ENCODE measurements around the gene SEMA3F. TPM values are rescaled to one million over a fixed set of nuclear protein-coding genes. Genes with fewer than 3 reads are reported as not detected.

Gene SEMA3F
- total and polyA plus RNA-seq, 2 of the 4 experiments (the other 2 are of a cell fraction): 7.3 to 23.3 TPM

DNA sequence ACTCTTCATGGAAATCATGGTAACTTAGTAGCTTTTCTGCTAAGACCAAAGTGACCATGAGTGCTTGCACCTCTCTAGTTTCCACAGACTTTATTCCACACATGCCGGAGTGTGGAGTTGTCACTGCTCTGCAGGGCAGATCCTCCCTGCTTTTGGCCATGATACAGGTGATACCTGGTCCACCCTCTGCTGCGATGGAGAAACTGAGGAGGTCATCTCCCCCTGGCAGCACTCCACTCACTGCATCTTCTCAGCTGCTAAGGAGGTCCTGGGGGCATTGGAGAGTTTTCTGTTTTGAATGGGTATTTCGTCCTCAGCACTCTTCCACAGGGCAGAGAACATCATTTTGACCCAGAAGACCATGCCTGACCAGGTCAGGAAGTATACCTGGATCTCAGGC lies 35.3 kb upstream of the SEMA3F start:
- Histone ChIP-seq H2BK15ac (ENCODE audit: low read depth, low read length) (no peak overlapping the region), H2BK20ac (ENCODE audit: low read depth, low read length) (no peak overlapping the region), H3K4ac (ENCODE audit: low read depth, low read length) (no peak overlapping the region), H4K20me1 (ENCODE audit: insufficient read depth, low read length) (peaks cover 56% of the 10 kb centered on the region), H2AFZ (replicated peaks; ENCODE audit: low read length, poor library complexity) (no peak overlapping the region), H3K4me2 (ENCODE audit: low read depth, low read length) (no peak overlapping the region), H2AK9ac (replicated peaks; ENCODE audit: low read depth, low read length, poor library complexity) (no peak overlapping the region), H3K9me3 (ENCODE audit: control insufficient read depth, insufficient read depth, low read length) (no peaks in the 10 kb centered on the region), H3K9ac (ENCODE audit: low read depth, low read length) (no peak overlapping the region), H2BK120ac (ENCODE audit: low read depth, low read length) (no peak overlapping the region), H4K8ac (ENCODE audit: low read depth in 2 of 2, low read length in 2 of 2) (no peak overlapping the region), H2BK5ac (ENCODE audit: low read depth, low read length, poor library complexity, severe bottlenecking) (no peak overlapping the region), H3K79me1 (ENCODE audit: low read depth in 1 of 2, low read length in 2 of 2) (peaks cover 0 to 25% of the 10 kb centered on the region in 2 experiments; a peak in 2 of 4 replicates), H3K4me3 (ENCODE audit: insufficient read depth, low read depth, low read length) (no peak overlapping the region), H3K18ac (ENCODE audit: low read depth, low read length) (no peak overlapping the region), H3K14ac (replicated peaks; ENCODE audit: low read depth, low read length) (no peak overlapping the region), H3K27ac (ENCODE audit: insufficient read depth, low read length) (no peak overlapping the region), H2AK5ac (ENCODE audit: low read depth, low read length) (no peak overlapping the region), H4K5ac (ENCODE audit: low read depth, low read length) (no peak overlapping the region), H3K27me3 (ENCODE audit: control insufficient read depth, insufficient read depth, low read length) (no peaks in the 10 kb centered on the region), H3K36me3 (ENCODE audit: control insufficient read depth, insufficient read depth, low read length) (peaks cover 55% of the 10 kb centered on the region), H3K56ac (ENCODE audit: extremely low read depth, insufficient read depth, low read length) (no peak overlapping the region), H3K4me1 (ENCODE audit: control insufficient read depth, insufficient read depth, low read length) (peaks cover 7% of the 10 kb centered on the region), H3K23ac (ENCODE audit: low read depth, low read length) (no peak overlapping the region), H3K9me1 (ENCODE audit: insufficient read depth, low read length) (peaks cover 5% of the 10 kb centered on the region; the same call in 1 of the 2 replicates), H4K91ac (ENCODE audit: insufficient read depth, low read depth, low read length) (no peak overlapping the region)
- no peak for TF ChIP-seq POLR2A (IDR thresholded peaks at IDR 0.05; ENCODE audit: low read depth, low read length)
- TF ChIP-seq MXI1 (IDR thresholded peaks at IDR 0.05; ENCODE audit: borderline replicate concordance, low read depth, low read length): no peak
- DNase-seq (no peak), ATAC-seq (ENCODE audit: low read depth) (no peak)
- WGBS, 2 experiments (ENCODE audit: extremely low coverage in 2 of 2, insufficient read length in 1 of 2): no CpG with 5 or more reads among the region's 3 CpGs
- dilution Hi-C loops (cut with HindIII; ENCODE audit: low sequenced_read_pairs, unreplicated experiment): no loop called here
- in situ Hi-C loops (cut with MboI; ENCODE audit: low sequenced_read_pairs): loop anchor here (5.0 kb wide), 1 partner anchor 63 kb away; no protein-coding TSS in a partner anchor
- CTCF ChIA-PET: interaction anchor here (0.9 to 3.3 kb wide), 2 partner anchors 18 to 70 kb away, joined by 7 to 10 read pairs; no protein-coding TSS in a partner anchor
- POLR2A ChIA-PET (ENCODE audit: unreplicated experiment): no interaction called here
- intact Hi-C loops (cut with micrococcal nuclease): no loop called here
- no TSS peak for BruUV-seq (replicated peaks)
